ENCODE data around the gene UGDH. TPM values are rescaled to one million over a fixed set of nuclear protein-coding genes. Genes with fewer than 3 reads are reported as not detected.

UGDH gene
- total and polyA plus RNA-seq, 4 donors = 33.1 to 241 (median 84.0) TPM

GRCh38 chr4:39453738-39454137 lies 73.5 kb downstream of the UGDH start:
- TF ChIP-seq FOXA2 (IDR thresholded peaks at IDR 0.05) = no peak
- no peak for TF ChIP-seq YY1 (IDR thresholded peaks at IDR 0.05)
- WGBS = 60% methylated on average over 2 of the region's 2 CpGs
- Histone ChIP-seq H3K4me3 (ENCODE audit: low read depth in 1 of 3, low read length in 3 of 3) (no peak overlapping the region), H3K9me3 (ENCODE audit: control insufficient read depth in 4 of 4, low read length in 3 of 4) (no peaks in the 10 kb centered on the region), H3K9ac (ENCODE audit: low read depth in 1 of 2, low read length in 2 of 2) (no peak overlapping the region), H3K36me3 (ENCODE audit: control insufficient read depth in 4 of 4, insufficient read depth in 3 of 4, low read depth in 1 of 4, low read length in 3 of 4) (peaks cover 19 to 59% (median 51%) of the 10 kb centered on the region in 4 donors), H3K27ac (ENCODE audit: low read depth in 1 of 2, low read length in 2 of 2) (no peak overlapping the region), H3K4me1 (ENCODE audit: control insufficient read depth in 4 of 4, insufficient read depth in 4 of 4, low read length in 3 of 4) (peaks cover 14 to 41% (median 31%) of the 10 kb centered on the region in 4 donors), H3K27me3 (ENCODE audit: control insufficient read depth in 4 of 4, insufficient read depth in 4 of 4, low read length in 3 of 4) (no peaks in the 10 kb centered on the region)
- DNase-seq (ENCODE audit: low spot score) = no peak

- no peak for DNase-seq (ENCODE audit: low spot score)
- H3K4me1 ChIP-seq (ENCODE audit: control insufficient read depth in 4 of 4, insufficient read depth in 4 of 4, low read length in 3 of 4) = peaks cover 14 to 41% (median 31%) of the 10 kb centered on the region in 4 donors
Observed at GRCh38 chr4:39452860-39453587, 74.2 kb downstream of the UGDH start.

DNA sequence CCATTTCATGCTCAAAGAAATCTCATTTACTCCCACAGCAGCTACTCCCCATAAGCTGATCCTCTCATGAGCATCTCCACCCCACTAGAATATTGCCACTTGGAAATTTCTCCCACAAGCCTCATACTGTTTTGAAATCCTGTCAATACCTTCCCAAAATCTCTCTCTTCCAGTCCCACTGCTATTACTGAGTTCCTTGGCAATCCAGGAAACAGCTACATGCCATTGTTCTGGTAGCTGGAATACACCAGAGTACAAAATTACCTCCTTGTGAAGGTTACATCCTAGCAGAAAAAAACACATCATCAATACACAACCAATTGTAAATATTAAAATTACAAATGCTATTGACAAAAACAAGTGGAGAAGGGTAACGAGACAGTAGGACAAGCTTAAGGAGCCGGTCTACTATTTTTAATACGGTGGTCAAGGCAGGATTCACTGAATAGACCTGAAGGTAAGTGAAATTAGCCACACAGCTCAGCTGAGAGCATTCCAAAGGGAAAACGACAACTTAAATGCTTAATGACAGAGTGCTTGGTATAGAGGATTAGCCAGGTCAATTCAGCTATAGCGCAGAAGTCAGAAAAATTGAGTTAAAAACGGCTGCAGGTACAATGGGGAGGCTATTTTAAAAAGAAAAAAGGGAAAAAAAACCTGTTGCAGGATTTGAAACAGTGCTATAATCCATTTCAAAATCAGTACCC lies 74.9 kb downstream of the UGDH start:
- H3K27me3 ChIP-seq (ENCODE audit: control insufficient read depth in 4 of 4, insufficient read depth in 4 of 4, low read length in 3 of 4) = no peaks in the 10 kb centered on the region
- H3K4me3 ChIP-seq (ENCODE audit: low read depth in 1 of 3, low read length in 3 of 3) = no peak overlapping the region
- 92% methylated on average over 6 of the region's 6 CpGs for WGBS
- TF ChIP-seq TAF1 (conservative IDR thresholded peaks at IDR 0.05) (no peak), ZBTB33 (IDR thresholded peaks at IDR 0.05) (no peak), CTCF (IDR thresholded peaks at IDR 0.05; ENCODE audit: low read depth, low read length, missing input control) (no peak), YY1 (IDR thresholded peaks at IDR 0.05) (no peak), EGR1 (IDR thresholded peaks at IDR 0.05; ENCODE audit: low read depth in 2 of 2) (no peak), RAD21 (IDR thresholded peaks at IDR 0.05) (no peak), JUND (IDR thresholded peaks at IDR 0.05) (no peak), SP1 (IDR thresholded peaks at IDR 0.05) (no peak), FOXA1 (IDR thresholded peaks at IDR 0.05) (no peak), ATF3 (IDR thresholded peaks at IDR 0.05) (no peak), HNF4A (conservative IDR thresholded peaks at IDR 0.05) (no peak), NR2F2 (IDR thresholded peaks at IDR 0.05) (no peak), GABPA (IDR thresholded peaks at IDR 0.05 in 1 of 2, conservative IDR thresholded peaks at IDR 0.05 in 1 of 2) (no peak), RXRA (IDR thresholded peaks at IDR 0.05) (no peak), FOXA2 (IDR thresholded peaks at IDR 0.05) (no peak), HNF4G (IDR thresholded peaks at IDR 0.05) (no peak)
- TF ChIP-seq, protein P1, sequence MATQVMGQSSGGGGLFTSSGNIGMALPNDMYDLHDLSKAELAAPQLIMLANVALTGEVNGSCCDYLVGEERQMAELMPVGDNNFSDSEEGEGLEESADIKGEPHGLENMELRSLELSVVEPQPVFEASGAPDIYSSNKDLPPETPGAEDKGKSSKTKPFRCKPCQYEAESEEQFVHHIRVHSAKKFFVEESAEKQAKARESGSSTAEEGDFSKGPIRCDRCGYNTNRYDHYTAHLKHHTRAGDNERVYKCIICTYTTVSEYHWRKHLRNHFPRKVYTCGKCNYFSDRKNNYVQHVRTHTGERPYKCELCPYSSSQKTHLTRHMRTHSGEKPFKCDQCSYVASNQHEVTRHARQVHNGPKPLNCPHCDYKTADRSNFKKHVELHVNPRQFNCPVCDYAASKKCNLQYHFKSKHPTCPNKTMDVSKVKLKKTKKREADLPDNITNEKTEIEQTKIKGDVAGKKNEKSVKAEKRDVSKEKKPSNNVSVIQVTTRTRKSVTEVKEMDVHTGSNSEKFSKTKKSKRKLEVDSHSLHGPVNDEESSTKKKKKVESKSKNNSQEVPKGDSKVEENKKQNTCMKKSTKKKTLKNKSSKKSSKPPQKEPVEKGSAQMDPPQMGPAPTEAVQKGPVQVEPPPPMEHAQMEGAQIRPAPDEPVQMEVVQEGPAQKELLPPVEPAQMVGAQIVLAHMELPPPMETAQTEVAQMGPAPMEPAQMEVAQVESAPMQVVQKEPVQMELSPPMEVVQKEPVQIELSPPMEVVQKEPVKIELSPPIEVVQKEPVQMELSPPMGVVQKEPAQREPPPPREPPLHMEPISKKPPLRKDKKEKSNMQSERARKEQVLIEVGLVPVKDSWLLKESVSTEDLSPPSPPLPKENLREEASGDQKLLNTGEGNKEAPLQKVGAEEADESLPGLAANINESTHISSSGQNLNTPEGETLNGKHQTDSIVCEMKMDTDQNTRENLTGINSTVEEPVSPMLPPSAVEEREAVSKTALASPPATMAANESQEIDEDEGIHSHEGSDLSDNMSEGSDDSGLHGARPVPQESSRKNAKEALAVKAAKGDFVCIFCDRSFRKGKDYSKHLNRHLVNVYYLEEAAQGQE (IDR thresholded peaks at IDR 0.05) = no peak
- TF ChIP-seq, protein P2, sequence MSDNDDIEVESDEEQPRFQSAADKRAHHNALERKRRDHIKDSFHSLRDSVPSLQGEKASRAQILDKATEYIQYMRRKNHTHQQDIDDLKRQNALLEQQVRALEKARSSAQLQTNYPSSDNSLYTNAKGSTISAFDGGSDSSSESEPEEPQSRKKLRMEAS (IDR thresholded peaks at IDR 0.05) = no peak
- no peak for DNase-seq (ENCODE audit: low spot score)
- no peaks in the 10 kb centered on the region for H3K9me3 ChIP-seq (ENCODE audit: control insufficient read depth in 4 of 4, low read length in 3 of 4)
- peaks cover 19 to 63% (median 53%) of the 10 kb centered on the region in 4 donors for H3K36me3 ChIP-seq (ENCODE audit: control insufficient read depth in 4 of 4, insufficient read depth in 3 of 4, low read depth in 1 of 4, low read length in 3 of 4)
- no peak overlapping the region for H3K9ac ChIP-seq (ENCODE audit: low read depth in 1 of 2, low read length in 2 of 2)
- no peak overlapping the region for H3K27ac ChIP-seq (ENCODE audit: low read depth in 1 of 2, low read length in 2 of 2)
- H3K4me1 ChIP-seq (ENCODE audit: control insufficient read depth in 4 of 4, insufficient read depth in 4 of 4, low read length in 3 of 4) = peaks cover 11 to 34% (median 25%) of the 10 kb centered on the region in 4 donors

More at GRCh38 chr4:39452860-39453587, 74.2 kb downstream of the UGDH start:
- no peak overlapping the region for H3K27ac ChIP-seq (ENCODE audit: low read depth in 1 of 2, low read length in 2 of 2)
- WGBS = 92% methylated on average over 11 of the region's 11 CpGs
- H3K9me3 ChIP-seq (ENCODE audit: control insufficient read depth in 4 of 4, low read length in 3 of 4) = no peaks in the 10 kb centered on the region
- no peaks in the 10 kb centered on the region for H3K27me3 ChIP-seq (ENCODE audit: control insufficient read depth in 4 of 4, insufficient read depth in 4 of 4, low read length in 3 of 4)
- H3K36me3 ChIP-seq (ENCODE audit: control insufficient read depth in 4 of 4, insufficient read depth in 3 of 4, low read depth in 1 of 4, low read length in 3 of 4) = peaks cover 19 to 64% (median 53%) of the 10 kb centered on the region in 4 donors
- TF ChIP-seq FOXA1 (IDR thresholded peaks at IDR 0.05) = no peak
- no peak overlapping the region for H3K4me3 ChIP-seq (ENCODE audit: low read depth in 1 of 3, low read length in 3 of 3)
- no peak overlapping the region for H3K9ac ChIP-seq (ENCODE audit: low read depth in 1 of 2, low read length in 2 of 2)

All from liver (tissue), 9 donors.